GM12892 (cell line): ENCODE results near the gene L3MBTL1.

ENCODE experiments used
- POLR2A ChIP-seq: IDR thresholded peaks from 2 replicates; pipeline ENCODE4 v1.6.1; 2011; ENCODE audit warnings: low read depth, low read length, control low read depth
- POLR2AphosphoS5 ChIP-seq: IDR thresholded peaks from 2 replicates; pipeline ENCODE4 v1.6.1; 2011; ENCODE audit warnings: low read depth, low read length, control low read depth
- TAF1 ChIP-seq: IDR thresholded peaks from 2 replicates; pipeline ENCODE4 v1.6.1; 2011; ENCODE audit warnings: low read depth, mild to moderate bottlenecking, control low read depth, low read length, borderline replicate concordance

DNA sequence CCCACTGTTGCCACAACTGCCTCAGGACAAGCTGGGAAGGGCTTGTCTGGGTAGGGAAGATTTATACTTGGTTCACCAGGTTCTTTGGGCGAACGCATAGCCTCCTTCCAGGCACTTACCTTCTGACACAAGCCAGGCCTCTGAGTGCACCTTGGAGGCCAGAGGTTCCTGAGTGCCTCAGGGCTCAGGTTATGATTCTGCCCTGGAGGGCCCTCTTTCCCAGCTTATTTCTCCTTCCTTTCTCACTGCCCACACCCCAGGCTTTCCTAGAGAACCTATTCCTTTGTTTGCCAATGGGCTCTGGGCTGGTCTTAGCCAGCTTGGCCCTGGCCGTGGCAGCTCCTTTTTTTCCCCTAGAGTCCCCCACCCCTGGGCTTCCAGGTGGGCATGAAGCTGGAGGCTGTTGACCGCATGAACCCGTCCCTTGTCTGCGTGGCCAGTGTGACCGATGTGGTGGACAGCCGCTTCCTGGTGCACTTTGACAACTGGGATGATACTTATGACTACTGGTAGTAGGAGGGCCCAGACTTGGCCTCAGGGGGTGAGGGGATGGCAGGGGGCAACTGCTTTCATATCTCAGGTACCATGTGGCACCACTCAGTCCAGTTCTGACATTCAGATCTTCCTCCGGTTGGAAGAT is 25.0 kb downstream of the L3MBTL1 start:
- TF ChIP-seq POLR2AphosphoS5 = no peak
- TF ChIP-seq TAF1 = no peak
- TF ChIP-seq POLR2A = no peak
